Neural crest cell (in vitro differentiated cells): ENCODE data around the gene ERAS. TPM values are rescaled to one million over a fixed set of nuclear protein-coding genes. Genes with fewer than 3 reads are reported as not detected.

Experiments used
- DNase-seq: peaks from one replicate; pipeline ENCODE4 v3.0.0; 2021; ENCODE audit warnings: low read depth, mixed read lengths, low spot score
- H3K27ac Mint-ChIP-seq: one replicate; pipeline ENCODE4 v1.8.0; 2021; ENCODE audit warnings: mild to moderate bottlenecking, mixed read lengths; ENCODE audit not compliant: unreplicated experiment
- H3K27me3 Mint-ChIP-seq: 2 replicates; pipeline ENCODE4 v1.8.0; 2021; ENCODE audit warnings: low read depth, mild to moderate bottlenecking, mixed read lengths
- H3K36me3 Mint-ChIP-seq: 2 replicates; pipeline ENCODE4 v1.8.0; 2021; ENCODE audit warnings: low read depth, mild to moderate bottlenecking, mixed read lengths
- H3K4me1 Mint-ChIP-seq: 2 replicates; pipeline ENCODE4 v1.8.0; 2021; ENCODE audit warnings: mixed read lengths
- H3K4me3 Mint-ChIP-seq: one replicate; pipeline ENCODE4 v1.8.0; 2021; ENCODE audit warnings: mild to moderate bottlenecking, mixed read lengths
- H3K9me3 Mint-ChIP-seq: 2 replicates; pipeline ENCODE4 v1.8.0; 2021; ENCODE audit warnings: mixed read lengths
- total RNA-seq: library from RNA; stranded (reverse); gene quantifications from 2 replicates; pipeline ENCODE4 v1.2.1, GENCODE V29; 2021
- TF ChIP-seq, protein P1 (sequence below): fragments of 200-600 bp; sonication (generic); conservative IDR thresholded peaks from 2 replicates; pipeline ENCODE4 v1.5.0; 2021; ENCODE audit warnings: antibody characterized with exemption, mild to moderate bottlenecking

Gene ERAS
- total RNA-seq, 1 donor from 2014 or later, result 0.49 TPM

DNA sequence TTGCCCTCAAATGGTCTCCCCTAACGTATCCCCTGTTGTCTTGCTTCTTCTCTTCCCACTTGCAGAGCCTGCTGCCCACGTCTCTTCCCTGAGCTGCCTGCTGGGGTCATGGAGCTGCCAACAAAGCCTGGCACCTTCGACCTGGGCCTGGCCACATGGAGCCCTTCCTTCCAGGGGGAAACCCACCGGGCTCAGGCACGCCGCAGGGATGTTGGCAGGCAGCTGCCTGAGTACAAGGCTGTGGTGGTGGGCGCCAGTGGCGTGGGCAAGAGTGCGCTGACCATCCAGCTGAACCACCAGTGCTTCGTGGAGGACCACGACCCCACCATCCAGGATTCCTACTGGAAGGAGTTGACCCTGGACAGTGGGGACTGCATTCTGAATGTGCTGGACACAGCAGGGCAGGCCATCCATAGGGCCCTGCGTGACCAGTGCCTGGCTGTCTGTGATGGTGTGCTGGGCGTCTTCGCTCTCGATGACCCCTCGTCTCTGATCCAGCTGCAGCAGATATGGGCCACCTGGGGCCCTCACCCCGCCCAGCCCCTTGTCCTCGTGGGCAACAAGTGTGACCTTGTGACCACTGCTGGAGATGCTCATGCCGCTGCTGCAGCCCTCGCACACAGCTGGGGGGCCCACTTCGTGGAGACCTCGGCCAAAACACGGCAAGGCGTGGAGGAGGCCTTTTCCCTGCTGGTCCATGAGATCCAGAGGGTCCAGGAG is 2.9 kb downstream of the ERAS start:
- peaks cover 40% of the 10 kb centered on the region for H3K27me3 Mint-ChIP-seq
- TF ChIP-seq, protein P1, sequence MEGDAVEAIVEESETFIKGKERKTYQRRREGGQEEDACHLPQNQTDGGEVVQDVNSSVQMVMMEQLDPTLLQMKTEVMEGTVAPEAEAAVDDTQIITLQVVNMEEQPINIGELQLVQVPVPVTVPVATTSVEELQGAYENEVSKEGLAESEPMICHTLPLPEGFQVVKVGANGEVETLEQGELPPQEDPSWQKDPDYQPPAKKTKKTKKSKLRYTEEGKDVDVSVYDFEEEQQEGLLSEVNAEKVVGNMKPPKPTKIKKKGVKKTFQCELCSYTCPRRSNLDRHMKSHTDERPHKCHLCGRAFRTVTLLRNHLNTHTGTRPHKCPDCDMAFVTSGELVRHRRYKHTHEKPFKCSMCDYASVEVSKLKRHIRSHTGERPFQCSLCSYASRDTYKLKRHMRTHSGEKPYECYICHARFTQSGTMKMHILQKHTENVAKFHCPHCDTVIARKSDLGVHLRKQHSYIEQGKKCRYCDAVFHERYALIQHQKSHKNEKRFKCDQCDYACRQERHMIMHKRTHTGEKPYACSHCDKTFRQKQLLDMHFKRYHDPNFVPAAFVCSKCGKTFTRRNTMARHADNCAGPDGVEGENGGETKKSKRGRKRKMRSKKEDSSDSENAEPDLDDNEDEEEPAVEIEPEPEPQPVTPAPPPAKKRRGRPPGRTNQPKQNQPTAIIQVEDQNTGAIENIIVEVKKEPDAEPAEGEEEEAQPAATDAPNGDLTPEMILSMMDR, result no peak
- H3K27ac Mint-ChIP-seq, result no peak overlapping the region
- no peak for DNase-seq
- H3K4me3 Mint-ChIP-seq, result no peak overlapping the region
- peaks cover 26% of the 10 kb centered on the region for H3K36me3 Mint-ChIP-seq
- peaks cover 4% of the 10 kb centered on the region for H3K4me1 Mint-ChIP-seq
- no peaks in the 10 kb centered on the region for H3K9me3 Mint-ChIP-seq

DNA sequence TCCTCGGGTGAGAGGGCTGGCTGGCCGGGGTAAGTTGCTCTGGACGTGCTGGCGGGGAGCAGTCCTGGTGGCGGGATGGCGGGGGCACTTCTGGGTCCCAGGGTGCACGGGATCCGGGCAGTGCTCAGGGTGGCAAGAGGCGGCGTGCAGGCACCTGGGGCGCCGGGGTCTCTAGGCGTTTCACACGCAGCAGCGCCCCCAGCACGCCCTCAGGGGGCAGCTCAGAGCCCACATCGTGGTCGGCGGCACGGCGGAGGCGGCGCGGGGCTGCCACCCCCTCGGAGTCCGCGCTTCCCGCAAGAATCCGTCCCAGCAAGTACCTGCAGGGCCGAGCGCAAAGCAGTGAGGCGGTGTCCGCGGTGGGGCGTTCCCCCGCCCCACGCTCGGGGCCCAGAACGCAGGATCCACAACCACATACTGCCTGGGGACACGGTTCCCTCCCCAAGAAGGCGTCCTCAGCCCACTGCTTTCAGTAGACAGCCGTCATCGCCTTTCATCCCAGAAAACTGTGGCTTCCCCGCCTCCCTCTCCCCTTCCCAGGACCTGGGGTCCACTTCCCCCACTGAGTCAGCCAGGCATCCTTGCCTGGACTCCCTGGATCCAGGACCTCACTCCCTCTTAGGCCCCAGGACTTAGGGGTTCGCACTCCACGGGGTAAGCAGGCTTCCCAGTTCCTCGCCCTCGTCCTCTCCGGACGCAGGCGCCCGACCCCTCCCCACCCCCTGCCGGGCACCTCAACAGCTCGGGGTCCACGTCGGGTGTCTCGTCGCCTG is 5.0 kb downstream of the ERAS start:
- Mint-ChIP-seq H3K9me3 (no peaks in the 10 kb centered on the region), H3K27ac (no peak overlapping the region), H3K4me1 (peaks cover 12% of the 10 kb centered on the region), H3K36me3 (peaks cover 13% of the 10 kb centered on the region), H3K4me3 (no peak overlapping the region), H3K27me3 (peaks cover 57% of the 10 kb centered on the region)
- no peak for DNase-seq
- TF ChIP-seq, protein P1, result no peak

DNA sequence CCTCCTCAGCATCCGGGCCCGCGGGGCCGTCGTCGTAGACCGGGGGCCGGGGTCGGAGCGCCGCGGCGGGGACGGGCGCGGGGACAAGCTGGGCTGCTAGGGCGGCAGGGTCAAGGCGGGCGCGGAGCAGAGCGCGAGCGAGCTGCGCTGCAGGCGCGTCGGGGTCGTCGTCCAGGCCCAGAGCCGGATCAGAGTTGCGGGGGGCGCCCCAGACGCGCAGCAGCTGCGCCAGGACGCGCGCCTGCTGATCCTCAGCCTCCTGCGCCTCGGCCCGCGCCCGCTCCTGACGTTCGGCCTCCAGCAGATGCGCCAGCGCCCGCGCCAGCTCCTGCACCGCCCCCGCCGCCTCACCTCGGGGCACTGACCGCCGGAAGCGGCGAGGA is 5.6 kb downstream of the ERAS start:
- H3K27me3 Mint-ChIP-seq, result peaks cover 63% of the 10 kb centered on the region

DNA sequence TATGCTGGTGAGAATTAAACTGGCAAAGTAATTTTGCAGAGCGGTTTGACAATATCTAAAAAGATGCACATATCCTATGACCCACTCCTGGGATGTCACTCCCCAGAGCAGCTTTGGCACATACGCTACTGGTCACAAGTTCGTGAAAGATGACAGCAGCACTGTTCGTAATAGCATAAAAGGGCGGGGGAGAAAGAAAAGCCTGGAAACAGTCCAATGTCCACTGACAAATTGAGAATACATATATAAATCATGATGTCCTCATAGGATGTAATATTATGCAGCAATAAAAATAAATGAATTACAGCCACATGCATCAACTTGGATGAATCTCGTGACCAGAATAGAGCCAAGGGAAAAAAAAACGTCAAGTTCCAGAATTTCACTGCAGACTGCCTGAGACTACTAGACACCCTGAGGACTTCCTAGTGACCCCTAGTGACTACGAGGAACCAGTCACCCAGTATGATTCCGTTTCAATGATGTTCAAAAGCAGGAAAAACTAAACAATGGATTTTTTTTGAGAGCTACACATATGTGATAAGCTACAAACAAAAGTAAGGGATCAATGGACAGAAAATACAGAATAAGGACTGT is 7.3 kb downstream of the ERAS start:
- peaks cover 5% of the 10 kb centered on the region for H3K36me3 Mint-ChIP-seq
- H3K4me1 Mint-ChIP-seq, result peaks cover 12% of the 10 kb centered on the region
- peaks cover 71% of the 10 kb centered on the region for H3K27me3 Mint-ChIP-seq
- H3K4me3 Mint-ChIP-seq, result peak overlapping the region; percentile 85
- no peaks in the 10 kb centered on the region for H3K9me3 Mint-ChIP-seq
- H3K27ac Mint-ChIP-seq, result no peak overlapping the region
- TF ChIP-seq, protein P1, result no peak
- DNase-seq, result no peak

More for the DNA sequence above, 5.6 kb downstream of the ERAS start:
- Mint-ChIP-seq H3K9me3 (no peaks in the 10 kb centered on the region), H3K4me3 (no peak overlapping the region), H3K4me1 (peaks cover 12% of the 10 kb centered on the region), H3K27ac (no peak overlapping the region), H3K36me3 (peaks cover 13% of the 10 kb centered on the region)
- no peak for DNase-seq
- TF ChIP-seq, protein P1, result no peak

DNA sequence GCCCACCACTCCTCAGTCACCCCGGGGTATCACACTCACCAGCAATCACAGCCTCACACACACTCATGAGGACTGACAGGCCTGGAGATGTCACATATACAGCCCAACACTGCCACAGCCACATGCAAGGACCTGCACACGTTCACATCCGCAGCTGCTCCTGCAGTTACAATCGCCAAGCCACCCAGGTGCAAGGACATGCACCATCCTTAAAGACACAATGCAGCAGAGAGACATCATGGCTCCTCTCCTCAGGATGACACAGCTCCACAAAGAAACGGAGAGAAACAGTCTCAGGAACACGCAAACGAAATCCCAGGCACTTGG is 8.0 kb downstream of the ERAS start:
- peaks cover 12% of the 10 kb centered on the region for H3K4me1 Mint-ChIP-seq
- H3K27me3 Mint-ChIP-seq, result peaks cover 73% of the 10 kb centered on the region
- H3K4me3 Mint-ChIP-seq, result peak overlapping the region; percentile 85
- TF ChIP-seq, protein P1, result no peak
- H3K9me3 Mint-ChIP-seq, result no peaks in the 10 kb centered on the region
- no peak for DNase-seq
- H3K27ac Mint-ChIP-seq, result no peak overlapping the region
- H3K36me3 Mint-ChIP-seq, result peaks cover 4% of the 10 kb centered on the region
